ENCODE data around the gene HVCN1. TPM values are rescaled to one million over a fixed set of nuclear protein-coding genes. Genes with fewer than 3 reads are reported as not detected.

The HVCN1 gene
- total and polyA plus RNA-seq, 2 of the 8 experiments (the other 6 are each of a cell fraction or from before 2014, with no cell fraction given): 5.8 to 11.2 TPM

- TF ChIP-seq, protein P1, sequence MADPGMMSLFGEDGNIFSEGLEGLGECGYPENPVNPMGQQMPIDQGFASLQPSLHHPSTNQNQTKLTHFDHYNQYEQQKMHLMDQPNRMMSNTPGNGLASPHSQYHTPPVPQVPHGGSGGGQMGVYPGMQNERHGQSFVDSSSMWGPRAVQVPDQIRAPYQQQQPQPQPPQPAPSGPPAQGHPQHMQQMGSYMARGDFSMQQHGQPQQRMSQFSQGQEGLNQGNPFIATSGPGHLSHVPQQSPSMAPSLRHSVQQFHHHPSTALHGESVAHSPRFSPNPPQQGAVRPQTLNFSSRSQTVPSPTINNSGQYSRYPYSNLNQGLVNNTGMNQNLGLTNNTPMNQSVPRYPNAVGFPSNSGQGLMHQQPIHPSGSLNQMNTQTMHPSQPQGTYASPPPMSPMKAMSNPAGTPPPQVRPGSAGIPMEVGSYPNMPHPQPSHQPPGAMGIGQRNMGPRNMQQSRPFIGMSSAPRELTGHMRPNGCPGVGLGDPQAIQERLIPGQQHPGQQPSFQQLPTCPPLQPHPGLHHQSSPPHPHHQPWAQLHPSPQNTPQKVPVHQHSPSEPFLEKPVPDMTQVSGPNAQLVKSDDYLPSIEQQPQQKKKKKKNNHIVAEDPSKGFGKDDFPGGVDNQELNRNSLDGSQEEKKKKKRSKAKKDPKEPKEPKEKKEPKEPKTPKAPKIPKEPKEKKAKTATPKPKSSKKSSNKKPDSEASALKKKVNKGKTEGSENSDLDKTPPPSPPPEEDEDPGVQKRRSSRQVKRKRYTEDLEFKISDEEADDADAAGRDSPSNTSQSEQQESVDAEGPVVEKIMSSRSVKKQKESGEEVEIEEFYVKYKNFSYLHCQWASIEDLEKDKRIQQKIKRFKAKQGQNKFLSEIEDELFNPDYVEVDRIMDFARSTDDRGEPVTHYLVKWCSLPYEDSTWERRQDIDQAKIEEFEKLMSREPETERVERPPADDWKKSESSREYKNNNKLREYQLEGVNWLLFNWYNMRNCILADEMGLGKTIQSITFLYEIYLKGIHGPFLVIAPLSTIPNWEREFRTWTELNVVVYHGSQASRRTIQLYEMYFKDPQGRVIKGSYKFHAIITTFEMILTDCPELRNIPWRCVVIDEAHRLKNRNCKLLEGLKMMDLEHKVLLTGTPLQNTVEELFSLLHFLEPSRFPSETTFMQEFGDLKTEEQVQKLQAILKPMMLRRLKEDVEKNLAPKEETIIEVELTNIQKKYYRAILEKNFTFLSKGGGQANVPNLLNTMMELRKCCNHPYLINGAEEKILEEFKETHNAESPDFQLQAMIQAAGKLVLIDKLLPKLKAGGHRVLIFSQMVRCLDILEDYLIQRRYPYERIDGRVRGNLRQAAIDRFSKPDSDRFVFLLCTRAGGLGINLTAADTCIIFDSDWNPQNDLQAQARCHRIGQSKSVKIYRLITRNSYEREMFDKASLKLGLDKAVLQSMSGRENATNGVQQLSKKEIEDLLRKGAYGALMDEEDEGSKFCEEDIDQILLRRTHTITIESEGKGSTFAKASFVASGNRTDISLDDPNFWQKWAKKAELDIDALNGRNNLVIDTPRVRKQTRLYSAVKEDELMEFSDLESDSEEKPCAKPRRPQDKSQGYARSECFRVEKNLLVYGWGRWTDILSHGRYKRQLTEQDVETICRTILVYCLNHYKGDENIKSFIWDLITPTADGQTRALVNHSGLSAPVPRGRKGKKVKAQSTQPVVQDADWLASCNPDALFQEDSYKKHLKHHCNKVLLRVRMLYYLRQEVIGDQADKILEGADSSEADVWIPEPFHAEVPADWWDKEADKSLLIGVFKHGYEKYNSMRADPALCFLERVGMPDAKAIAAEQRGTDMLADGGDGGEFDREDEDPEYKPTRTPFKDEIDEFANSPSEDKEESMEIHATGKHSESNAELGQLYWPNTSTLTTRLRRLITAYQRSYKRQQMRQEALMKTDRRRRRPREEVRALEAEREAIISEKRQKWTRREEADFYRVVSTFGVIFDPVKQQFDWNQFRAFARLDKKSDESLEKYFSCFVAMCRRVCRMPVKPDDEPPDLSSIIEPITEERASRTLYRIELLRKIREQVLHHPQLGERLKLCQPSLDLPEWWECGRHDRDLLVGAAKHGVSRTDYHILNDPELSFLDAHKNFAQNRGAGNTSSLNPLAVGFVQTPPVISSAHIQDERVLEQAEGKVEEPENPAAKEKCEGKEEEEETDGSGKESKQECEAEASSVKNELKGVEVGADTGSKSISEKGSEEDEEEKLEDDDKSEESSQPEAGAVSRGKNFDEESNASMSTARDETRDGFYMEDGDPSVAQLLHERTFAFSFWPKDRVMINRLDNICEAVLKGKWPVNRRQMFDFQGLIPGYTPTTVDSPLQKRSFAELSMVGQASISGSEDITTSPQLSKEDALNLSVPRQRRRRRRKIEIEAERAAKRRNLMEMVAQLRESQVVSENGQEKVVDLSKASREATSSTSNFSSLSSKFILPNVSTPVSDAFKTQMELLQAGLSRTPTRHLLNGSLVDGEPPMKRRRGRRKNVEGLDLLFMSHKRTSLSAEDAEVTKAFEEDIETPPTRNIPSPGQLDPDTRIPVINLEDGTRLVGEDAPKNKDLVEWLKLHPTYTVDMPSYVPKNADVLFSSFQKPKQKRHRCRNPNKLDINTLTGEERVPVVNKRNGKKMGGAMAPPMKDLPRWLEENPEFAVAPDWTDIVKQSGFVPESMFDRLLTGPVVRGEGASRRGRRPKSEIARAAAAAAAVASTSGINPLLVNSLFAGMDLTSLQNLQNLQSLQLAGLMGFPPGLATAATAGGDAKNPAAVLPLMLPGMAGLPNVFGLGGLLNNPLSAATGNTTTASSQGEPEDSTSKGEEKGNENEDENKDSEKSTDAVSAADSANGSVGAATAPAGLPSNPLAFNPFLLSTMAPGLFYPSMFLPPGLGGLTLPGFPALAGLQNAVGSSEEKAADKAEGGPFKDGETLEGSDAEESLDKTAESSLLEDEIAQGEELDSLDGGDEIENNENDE (IDR thresholded peaks at IDR 0.05; ENCODE audit: insufficient replicate concordance, low read length): no peak
Measured at GRCh38 chr12:110622582-110622981, 66.3 kb downstream of the HVCN1 start (continued).

Measured in H1 (cell line).